ENCODE data around the gene TOP1.
A peak's percentile ranks its signal among the peaks of the same experiment; 100 is the strongest.

Gene TOP1

DNA sequence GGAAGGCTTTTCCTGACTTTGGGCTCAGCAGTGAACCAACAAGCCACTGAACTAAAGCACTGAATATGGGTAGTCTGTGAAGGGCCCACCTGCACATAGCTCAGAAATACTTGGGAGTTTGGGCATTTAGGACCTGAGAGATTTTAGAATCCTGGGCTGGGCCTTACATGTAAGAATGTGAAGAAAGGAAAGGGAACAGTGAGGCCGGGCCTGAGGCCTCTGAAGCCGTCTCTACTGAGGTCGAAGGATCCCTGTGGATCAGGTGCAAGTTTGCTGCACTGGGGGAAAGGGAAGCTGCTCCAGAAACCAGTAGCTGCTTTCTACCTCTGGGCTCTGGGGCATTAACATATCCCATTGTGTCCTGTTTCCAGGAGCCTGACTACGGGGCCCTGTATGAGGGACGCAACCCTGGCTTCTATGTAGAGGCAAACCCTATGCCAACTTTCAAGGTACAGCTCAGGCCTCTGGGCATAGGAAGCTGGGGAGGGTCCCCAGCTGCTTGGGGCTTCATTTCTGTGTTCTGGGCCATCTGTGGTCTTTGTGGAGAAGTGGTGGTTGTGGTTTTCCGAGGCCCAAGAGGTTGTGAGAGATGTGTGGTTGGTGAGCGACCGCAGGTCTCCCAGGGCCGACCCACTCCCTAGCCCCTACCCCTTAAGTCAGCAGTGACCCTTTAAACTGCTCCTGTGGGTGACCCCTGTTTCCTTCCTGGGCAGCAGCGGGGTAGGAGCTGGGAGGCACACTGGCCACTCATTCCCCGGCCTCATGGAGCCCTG is 139.0 kb downstream of the TOP1 start:
- no peak for DNase-seq (ENCODE audit: low read depth in 2 of 3, low spot score in 2 of 3)

DNA sequence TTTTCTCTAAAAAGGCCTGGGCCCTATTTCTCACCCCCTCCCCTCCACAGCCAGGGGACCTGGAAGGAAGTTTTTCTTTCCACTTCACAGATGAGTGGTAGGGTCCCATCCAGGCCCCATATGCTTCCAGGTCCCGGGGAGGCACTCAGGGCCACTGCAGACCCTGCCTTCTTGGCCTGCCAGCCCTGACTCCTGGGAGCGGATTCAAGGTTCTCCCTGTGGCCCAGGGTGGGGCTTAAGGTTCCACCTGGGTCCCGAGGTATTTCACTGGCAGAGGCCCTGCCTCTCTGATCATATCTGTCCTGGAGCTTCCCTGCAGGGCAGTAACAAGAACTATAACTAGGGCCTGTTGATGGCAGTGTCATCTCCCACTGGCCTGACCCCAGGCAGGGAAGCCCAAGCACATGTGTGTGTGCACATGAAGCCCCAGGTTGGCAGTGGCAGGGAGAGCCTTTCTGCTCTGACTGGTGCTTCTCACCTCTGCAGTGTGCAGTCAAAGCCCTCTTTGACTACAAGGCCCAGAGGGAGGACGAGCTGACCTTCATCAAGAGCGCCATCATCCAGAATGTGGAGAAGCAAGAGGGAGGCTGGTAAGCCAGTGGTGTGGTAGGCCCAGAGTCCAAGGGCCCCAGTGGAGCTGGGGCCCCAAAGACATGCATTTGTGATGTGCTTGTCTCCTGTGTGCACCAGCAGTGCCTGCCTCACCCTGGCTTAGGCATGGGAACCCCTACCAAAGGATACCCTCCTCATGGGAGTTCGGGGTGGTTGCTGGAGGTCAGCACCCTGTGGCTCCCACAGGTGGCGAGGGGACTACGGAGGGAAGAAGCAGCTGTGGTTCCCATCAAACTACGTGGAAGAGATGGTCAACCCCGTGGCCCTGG is 139.9 kb downstream of the TOP1 start:
- DNase-seq (ENCODE audit: low read depth in 2 of 3, low spot score in 2 of 3): no peak

DNA sequence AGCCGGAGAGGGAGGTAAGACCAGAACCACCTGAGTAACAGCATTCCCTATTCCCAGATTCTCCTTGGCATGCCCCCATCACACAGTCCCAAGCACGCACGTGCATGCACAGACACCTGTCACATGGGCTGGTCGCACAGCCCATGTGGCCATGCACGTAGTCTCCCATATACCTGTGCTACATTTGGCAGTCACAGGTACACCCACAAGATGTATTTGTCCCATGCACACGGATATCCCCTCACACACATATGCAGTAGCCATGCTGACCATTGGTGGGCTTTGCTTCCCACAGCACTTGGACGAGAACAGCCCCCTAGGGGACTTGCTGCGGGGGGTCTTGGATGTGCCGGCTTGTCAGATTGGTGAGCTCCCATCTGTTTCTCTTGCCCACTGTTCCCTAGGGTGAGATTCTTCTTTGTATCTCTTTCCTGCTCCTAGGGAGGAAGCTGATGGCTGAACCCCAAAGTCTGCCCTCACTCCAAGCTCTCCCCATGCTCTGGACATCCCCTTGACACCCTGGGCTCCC is 140.6 kb downstream of the TOP1 start:
- DNase-seq (ENCODE audit: low read depth in 2 of 3, low spot score in 2 of 3): no peak

GRCh38 chr20:41169791-41170351 is 141.2 kb downstream of the TOP1 start:
- DNase-seq (ENCODE audit: low read depth in 2 of 3, low spot score in 2 of 3): no peak

DNA sequence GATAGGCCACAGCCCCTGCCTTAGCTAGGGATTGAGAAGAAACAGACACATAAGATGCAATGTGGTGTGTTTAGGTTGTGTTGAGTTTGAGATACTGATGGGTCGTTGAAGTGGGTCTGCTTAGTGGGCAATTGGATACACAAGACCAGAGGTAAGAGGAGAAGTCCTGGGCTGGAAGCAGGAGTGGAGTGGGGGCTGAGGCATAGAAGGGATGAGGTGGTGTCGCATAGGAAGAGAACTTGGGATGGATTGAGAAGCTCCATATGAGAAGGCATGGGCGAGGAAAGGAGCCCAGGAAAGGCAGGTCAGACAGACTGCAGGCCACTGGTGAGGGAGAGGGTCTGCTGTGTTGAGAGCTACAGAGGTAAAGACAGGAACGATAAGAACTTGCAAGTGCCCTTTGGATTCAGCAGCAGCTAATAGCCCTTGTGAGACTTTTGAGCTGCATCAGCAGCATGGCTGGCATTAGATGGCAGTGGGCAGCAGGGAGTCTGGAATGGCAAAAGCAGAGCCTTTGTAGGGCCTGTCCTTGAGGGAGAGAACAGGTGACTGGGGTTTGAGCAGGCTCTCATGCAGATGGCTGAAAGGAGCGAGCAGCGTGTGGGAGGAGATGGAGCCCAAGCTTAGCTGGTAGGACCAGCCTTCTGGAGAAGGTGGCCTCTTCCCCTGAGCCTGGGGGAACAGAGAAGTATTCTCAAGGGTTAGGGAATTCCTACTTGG is 141.9 kb downstream of the TOP1 start:
- DNase-seq (ENCODE audit: low read depth in 2 of 3, low spot score in 2 of 3): no peak

DNA sequence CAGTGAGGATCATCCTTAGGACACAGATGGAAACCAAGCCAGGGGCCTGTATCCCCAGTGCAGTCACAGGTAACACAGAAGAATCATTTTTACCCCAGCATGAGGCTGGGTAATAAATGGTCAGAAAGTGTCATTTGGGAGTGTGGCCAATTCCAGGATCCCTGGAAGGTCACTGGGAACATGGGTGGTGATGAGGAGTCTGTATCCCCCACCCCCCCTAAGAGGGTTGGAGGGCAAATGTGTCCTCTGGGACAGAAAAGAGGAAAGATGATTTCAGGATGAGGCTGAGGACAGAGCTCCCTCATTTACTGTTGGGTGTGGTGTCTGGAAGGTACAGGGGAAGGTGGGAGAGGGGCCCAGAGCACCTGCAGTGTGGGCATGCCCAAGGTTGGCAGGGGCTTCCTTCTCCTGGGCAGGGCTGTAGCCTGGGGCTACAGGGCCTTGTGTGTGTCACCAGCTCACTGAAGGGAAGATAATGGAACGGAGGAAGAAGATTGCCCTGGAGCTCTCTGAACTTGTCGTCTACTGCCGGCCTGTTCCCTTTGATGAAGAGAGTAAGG is 143.2 kb downstream of the TOP1 start:
- DNase-seq (ENCODE audit: low read depth in 2 of 3, low spot score in 2 of 3): no peak

DNA sequence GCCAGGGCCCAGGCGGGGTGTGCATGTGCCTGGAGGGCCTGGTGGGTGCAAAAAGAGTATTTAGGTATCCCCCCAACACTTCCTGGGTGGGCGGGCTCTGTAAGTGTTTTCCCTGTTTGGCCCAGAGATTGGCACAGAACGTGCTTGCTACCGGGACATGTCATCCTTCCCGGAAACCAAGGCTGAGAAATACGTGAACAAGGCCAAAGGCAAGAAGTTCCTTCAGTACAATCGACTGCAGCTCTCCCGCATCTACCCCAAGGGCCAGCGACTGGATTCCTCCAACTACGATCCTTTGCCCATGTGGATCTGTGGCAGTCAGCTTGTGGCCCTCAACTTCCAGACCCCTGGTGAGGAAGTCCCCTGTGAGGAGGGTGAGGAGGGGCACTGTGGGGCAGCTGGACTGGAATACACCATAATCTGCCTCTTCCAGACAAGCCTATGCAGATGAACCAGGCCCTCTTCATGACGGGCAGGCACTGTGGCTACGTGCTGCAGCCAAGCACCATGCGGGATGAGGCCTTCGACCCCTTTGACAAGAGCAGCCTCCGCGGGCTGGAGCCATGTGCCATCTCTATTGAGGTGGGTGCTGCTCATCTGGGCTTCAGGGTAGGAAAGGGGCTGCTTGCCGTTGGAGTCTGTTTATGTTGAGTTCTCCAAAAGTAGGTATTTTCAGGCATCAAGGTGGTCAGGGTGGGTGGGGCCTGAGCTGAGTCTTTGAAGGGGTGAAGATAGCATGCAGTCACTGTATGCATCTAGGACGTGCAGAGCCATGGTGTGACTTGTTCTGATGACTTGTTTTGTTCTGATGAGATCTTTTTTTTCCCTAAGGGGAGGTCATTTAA is 143.9 kb downstream of the TOP1 start:
- DNase-seq (ENCODE audit: low read depth in 2 of 3, low spot score in 2 of 3): no peak

- DNase-seq (ENCODE audit: low read depth in 2 of 3, low spot score in 2 of 3): peak; percentile 38 to 53 (median 50)
Measured at GRCh38 chr20:41173161-41173721, 144.6 kb downstream of the TOP1 start.

DNA sequence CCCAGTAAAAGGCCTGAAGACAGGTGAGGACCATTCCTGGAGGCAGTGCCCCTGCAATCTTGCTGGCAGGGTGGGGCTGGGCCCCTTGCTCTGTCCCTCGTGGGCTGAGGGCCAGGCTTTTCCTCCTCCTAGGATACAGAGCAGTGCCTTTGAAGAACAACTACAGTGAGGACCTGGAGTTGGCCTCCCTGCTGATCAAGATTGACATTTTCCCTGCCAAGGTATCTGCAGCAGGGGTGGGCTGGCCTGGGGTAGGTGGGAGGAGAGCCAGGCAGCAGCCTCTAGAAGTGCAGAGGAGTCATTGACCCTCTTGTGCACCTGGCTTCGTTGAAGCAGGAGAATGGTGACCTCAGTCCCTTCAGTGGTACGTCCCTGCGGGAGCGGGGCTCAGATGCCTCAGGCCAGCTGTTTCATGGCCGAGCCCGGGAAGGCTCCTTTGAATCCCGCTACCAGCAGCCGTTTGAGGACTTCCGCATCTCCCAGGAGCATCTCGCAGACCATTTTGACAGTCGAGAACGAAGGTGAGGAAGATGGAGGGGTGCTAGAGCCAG is 145.2 kb downstream of the TOP1 start:
- DNase-seq (ENCODE audit: low read depth in 2 of 3, low spot score in 2 of 3): no peak
